GM12891 (cell line): ENCODE measurements around the gene C20orf204.

Experiments
- DNase-seq: peaks from one replicate; pipeline ENCODE4 v3.0.0; 2011; ENCODE audit warnings: low spot score; ENCODE audit not compliant: insufficient read length
- FAIRE-seq: peaks from 2 replicates; lab custom pipeline; 2011; peaks lifted over from hg19 to GRCh38; lab: Jason Lieb, UNC
- PAX5 ChIP-seq: IDR thresholded peaks from 2 replicates; pipeline ENCODE4 v1.6.1; 2011; ENCODE audit warnings: low read length, moderate library complexity, mild to moderate bottlenecking; ENCODE audit not compliant: insufficient read depth, severe bottlenecking
- POLR2A ChIP-seq: IDR thresholded peaks from 2 replicates; pipeline ENCODE4 v1.6.1; 2011; ENCODE audit warnings: low read depth, low read length, control low read depth
- POLR2AphosphoS5 ChIP-seq: IDR thresholded peaks from 2 replicates; pipeline ENCODE4 v1.6.1; 2011; ENCODE audit warnings: low read depth, low read length, control low read depth
- POU2F2 ChIP-seq: IDR thresholded peaks from 2 replicates; pipeline ENCODE4 v1.6.1; 2011; ENCODE audit warnings: low read depth, mild to moderate bottlenecking, control low read depth, low read length, moderate library complexity
- SPI1 ChIP-seq: IDR thresholded peaks from 2 replicates; pipeline ENCODE4 v1.6.1; 2011; ENCODE audit warnings: low read depth, low read length, control low read depth
- TAF1 ChIP-seq: IDR thresholded peaks from 2 replicates; pipeline ENCODE4 v1.6.1; 2011; ENCODE audit warnings: low read depth, low read length, control low read depth

C20orf204 gene

GRCh38 chr20:64041781-64042053 lies 5.7 kb downstream of the C20orf204 start:
- no peak for FAIRE-seq
- TF ChIP-seq PAX5 (no peak), POU2F2 (no peak), POLR2A (no peak), SPI1 (no peak), TAF1 (no peak), POLR2AphosphoS5 (no peak)
- no peak for DNase-seq

- TF ChIP-seq POU2F2, result no peak
- TF ChIP-seq POLR2A, result peak; percentile 74
- TF ChIP-seq SPI1, result peak; percentile 74
- no peak for TF ChIP-seq PAX5
- TF ChIP-seq POLR2AphosphoS5, result peak; percentile 55; the same call in 1 of the 2 replicates
- TF ChIP-seq TAF1, result no peak
- FAIRE-seq (peak; percentile 33), DNase-seq (no peak)
These were observed 6.2 kb downstream of the C20orf204 start for GRCh38 chr20:64042054-64042781.

DNA sequence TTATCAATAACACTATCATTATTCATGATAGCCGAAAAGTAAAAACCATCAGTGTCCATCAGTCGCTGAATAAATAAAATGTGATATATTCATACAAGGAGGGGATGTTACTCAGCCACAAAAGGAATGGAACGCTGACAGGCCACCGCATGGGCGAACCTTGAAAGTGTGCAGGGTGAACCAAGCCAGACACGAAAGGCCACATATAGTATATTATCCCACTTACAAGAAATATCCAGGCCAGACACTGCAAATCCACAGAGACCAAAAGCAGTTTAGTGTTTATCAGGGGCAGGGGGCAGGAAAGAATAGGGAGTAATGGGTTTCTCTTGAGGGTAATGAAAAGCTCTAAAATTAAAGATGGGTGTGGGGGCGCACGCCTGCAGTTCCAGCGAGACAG lies 7.8 kb downstream of the C20orf204 start:
- TF ChIP-seq POLR2A, result no peak
- TF ChIP-seq POLR2AphosphoS5, result no peak
- TF ChIP-seq PAX5, result no peak
- TF ChIP-seq POU2F2, result no peak
- TF ChIP-seq SPI1, result no peak
- no peak for TF ChIP-seq TAF1
- DNase-seq (no peak), FAIRE-seq (no peak)

GRCh38 chr20:64044484-64045247 lies 8.7 kb downstream of the C20orf204 start:
- no peak for TF ChIP-seq SPI1
- no peak for TF ChIP-seq PAX5
- TF ChIP-seq POLR2A, result 0 out of 2 replicates have a peak, but pooled peaks have one; percentile 6
- no peak; the same call in 1 of the 2 replicates for TF ChIP-seq POLR2AphosphoS5
- no peak for FAIRE-seq
- DNase-seq, result no peak

DNA sequence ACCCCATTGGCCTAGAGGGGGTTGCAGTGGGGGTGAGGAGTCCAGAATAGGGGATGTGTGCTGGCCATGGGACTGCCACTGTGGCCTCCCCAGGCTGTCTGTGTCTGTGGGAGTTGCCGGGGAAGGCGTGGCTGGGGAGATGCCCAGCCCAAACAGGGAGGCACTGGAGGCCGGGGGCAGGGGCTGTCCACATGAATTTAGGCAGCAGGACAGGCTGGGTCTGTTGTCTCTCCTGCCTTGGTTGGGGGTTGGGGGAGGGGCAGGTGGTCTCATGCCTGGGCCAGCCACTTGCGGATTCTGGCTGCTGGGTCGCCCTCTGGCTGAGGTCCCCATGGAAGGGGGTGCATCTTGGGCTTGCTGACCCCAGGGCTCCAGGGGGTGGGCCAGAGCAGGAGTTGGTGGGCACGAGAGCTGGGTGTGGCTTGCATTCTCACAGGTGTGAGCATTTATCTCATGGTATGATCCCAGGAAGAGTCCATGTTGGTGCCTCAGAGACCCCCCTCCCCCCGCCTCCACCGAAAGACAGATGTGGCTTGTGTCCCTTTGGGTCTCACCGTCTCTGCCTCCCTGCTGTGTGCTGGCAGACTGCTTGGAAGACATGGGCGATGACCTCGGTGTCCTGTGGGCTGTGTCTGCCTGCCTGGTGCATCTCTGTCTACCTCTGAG lies 9.5 kb downstream of the C20orf204 start:
- TF ChIP-seq POLR2AphosphoS5, result no peak
- no peak for TF ChIP-seq POU2F2
- TF ChIP-seq SPI1, result no peak
- no peak for TF ChIP-seq POLR2A
- no peak for TF ChIP-seq TAF1
- no peak for TF ChIP-seq PAX5
- DNase-seq, result no peak
- FAIRE-seq, result no peak

GRCh38 chr20:64047046-64047389 lies 11.0 kb downstream of the C20orf204 start:
- FAIRE-seq (no peak), DNase-seq (no peak)
- TF ChIP-seq POU2F2 (no peak), POLR2AphosphoS5 (no peak), PAX5 (no peak), SPI1 (no peak), POLR2A (no peak), TAF1 (no peak)

DNA sequence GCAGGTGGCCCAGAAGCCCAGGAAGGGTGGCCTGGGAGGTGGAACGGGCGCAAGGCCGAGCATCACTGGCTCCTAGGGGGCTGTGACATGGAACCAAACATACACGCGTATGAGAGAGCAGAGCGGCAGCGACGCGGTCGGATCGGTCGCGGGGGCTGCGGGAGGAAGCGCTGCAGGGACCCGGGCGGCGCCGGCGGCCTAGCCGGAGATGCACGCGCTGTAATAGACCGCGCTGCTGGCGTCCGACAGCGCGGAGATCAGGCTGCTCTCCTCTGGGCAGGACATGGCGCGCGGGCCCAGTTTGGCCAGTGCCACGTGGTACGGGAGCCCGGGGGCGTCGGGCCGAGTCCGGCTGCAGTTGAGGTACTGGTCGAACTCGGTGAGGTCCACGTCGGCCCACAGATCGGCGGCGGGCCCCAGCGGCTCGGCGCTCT lies 12.0 kb downstream of the C20orf204 start:
- DNase-seq (no peak), FAIRE-seq (no peak)
- no peak for TF ChIP-seq PAX5
- TF ChIP-seq POU2F2, result no peak
- no peak for TF ChIP-seq POLR2A
- TF ChIP-seq TAF1, result no peak
- TF ChIP-seq SPI1, result no peak
- no peak for TF ChIP-seq POLR2AphosphoS5

GRCh38 chr20:64048402-64049044 lies 12.5 kb downstream of the C20orf204 start:
- DNase-seq, result no peak
- no peak for FAIRE-seq
- TF ChIP-seq TAF1 (no peak), POLR2AphosphoS5 (no peak), POU2F2 (no peak), SPI1 (no peak), POLR2A (no peak), PAX5 (no peak)

DNA sequence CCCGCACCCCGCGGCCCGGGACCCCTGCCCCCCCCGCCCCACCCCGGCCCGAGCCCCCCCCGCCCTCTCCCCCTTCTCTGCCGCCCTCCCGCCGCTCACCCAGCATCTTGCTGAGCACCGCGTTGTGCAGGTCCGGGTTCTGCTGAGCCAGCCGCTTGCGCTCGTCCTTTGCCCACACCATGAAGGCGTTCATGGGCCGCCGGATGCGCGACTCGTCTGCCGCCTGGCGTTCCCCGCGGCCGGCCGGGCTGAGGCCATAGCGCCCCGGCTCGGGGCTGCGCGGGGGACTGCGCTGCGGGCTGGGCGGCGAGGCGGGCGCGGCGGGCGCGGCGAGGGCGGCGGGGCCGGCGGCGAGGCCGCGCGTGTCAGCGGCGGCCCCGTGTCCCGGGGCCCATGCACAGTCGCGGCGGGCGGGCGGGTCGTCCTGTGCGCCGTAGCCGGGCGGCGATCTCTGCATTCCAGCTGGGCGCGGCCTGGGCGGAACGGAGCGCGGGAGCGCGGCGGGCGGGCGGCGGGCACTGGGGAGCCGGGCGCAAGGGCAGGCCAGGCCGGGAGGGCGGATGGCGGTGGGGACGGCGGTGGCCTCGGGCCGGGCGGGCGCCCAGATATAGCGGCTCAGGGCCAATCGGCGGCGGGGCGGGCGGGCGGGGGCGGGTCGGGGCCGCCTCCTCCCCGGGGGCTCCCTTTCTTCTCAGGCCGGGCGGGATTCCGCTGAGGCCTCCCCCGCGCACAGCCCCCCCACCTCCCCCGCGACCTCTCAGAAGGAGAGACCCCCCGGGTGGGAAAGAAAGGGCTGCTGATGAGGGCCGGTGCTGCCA lies 13.3 kb downstream of the C20orf204 start, which contains the start of gene SOX18:
TSS of gene SOX18 (minus strand) at position 580 of the 818 bp plus-strand sequence. CDS start at position 457, 123 bp downstream.
- FAIRE-seq (peak; percentile 63), DNase-seq (no peak)
- TF ChIP-seq SPI1 (no peak), TAF1 (no peak), PAX5 (no peak), POU2F2 (no peak), POLR2A (no peak), POLR2AphosphoS5 (no peak)

DNA sequence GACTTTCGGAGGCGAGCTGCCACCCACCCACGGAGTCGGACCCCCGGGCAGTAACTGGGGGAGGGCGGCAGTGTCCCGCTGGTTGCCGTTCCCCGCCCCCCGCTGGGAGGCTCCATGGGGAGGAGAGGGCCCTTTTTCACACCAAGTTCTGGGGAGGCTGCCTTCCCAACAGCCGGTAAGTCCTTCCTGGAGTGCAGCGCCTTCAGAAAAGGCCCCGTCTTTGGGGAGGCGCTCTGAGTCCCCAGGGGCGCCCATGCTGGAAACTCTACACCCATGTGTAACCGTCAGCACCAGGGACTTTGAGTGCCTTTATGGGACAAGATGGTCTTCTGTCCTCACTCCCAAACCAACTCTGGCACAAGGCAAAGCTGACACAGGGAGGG lies 13.9 kb downstream of the C20orf204 start:
- TF ChIP-seq POLR2AphosphoS5 (no peak), POU2F2 (0 out of 2 replicates have a peak, but pooled peaks have one; percentile 19)
- FAIRE-seq (no peak), DNase-seq (no peak)
